Stimulated activated naive CD8-positive, alpha-beta T cell treated with anti-CD3 and anti-CD28 coated beads, Interleukin-15, amount 100 ng/mL, for 72 hours (primary cell): Measurements from ENCODE around the gene GGTLC2.
"Not testable (repeated sequence)": the region's sequence is repeated elsewhere in the genome, so short reads cannot be mapped to it uniquely, and the experiment has no call there.

Source experiments
- ATAC-seq: fragments of 150-1000 bp; cut with Tn5 transposase; 2 replicates; pipeline ENCODE4 v1.10.0; 2021; ENCODE audit warnings: mild to moderate bottlenecking, moderate library complexity
- DNase-seq, 2 donors: peaks; one replicate each; pipeline ENCODE4 v3.0.0; 2021 to 2022
- H3K27ac Mint-ChIP-seq, 2 donors: one replicate each; pipeline ENCODE4 v1.8.0; 2022; ENCODE audit warnings: mild to moderate bottlenecking in 2 of 2, mixed read lengths in 2 of 2, moderate library complexity in 2 of 2
- H3K27me3 Mint-ChIP-seq: one replicate; pipeline ENCODE4 v1.8.0; 2022; ENCODE audit warnings: mixed read lengths
- H3K4me1 Mint-ChIP-seq: one replicate; pipeline ENCODE4 v1.8.0; 2022; ENCODE audit warnings: mild to moderate bottlenecking, mixed read lengths
- H3K4me3 Mint-ChIP-seq, 2 donors: one replicate each; pipeline ENCODE4 v1.8.0; 2022; ENCODE audit warnings: mild to moderate bottlenecking in 2 of 2, mixed read lengths in 2 of 2, moderate library complexity in 1 of 2
- H3K9me3 Mint-ChIP-seq, 2 donors: one replicate each; pipeline ENCODE4 v1.8.0; 2022; ENCODE audit warnings: mixed read lengths in 2 of 2

Gene GGTLC2

GRCh38 chr22:22652102-22652501 lies 7.7 kb downstream of the GGTLC2 start:
- not testable (repeated sequence) for ATAC-seq, H3K4me3 Mint-ChIP-seq, H3K27me3 Mint-ChIP-seq, H3K9me3 Mint-ChIP-seq, DNase-seq
- Mint-ChIP-seq H3K27ac (peak overlapping the region in 1 of 2 donors; percentile 15), H3K4me1 (peaks cover 17% of the 10 kb centered on the region)

- H3K4me1 Mint-ChIP-seq: peaks cover 17% of the 10 kb centered on the region
- not testable (repeated sequence) for H3K9me3 Mint-ChIP-seq, H3K4me3 Mint-ChIP-seq, H3K27ac Mint-ChIP-seq, DNase-seq, H3K27me3 Mint-ChIP-seq, ATAC-seq
Measured at GRCh38 chr22:22652573-22652972, 8.2 kb downstream of the GGTLC2 start.

GRCh38 chr22:22653677-22654381 lies 9.4 kb downstream of the GGTLC2 start:
- not testable (repeated sequence) for H3K9me3 Mint-ChIP-seq, H3K4me3 Mint-ChIP-seq, DNase-seq, ATAC-seq, H3K27ac Mint-ChIP-seq, H3K27me3 Mint-ChIP-seq
- peaks cover 17% of the 10 kb centered on the region for H3K4me1 Mint-ChIP-seq

GRCh38 chr22:22655452-22656290 lies 11.3 kb downstream of the GGTLC2 start:
- Mint-ChIP-seq H3K4me3 (no peak overlapping the region), H3K9me3 (no peaks in the 10 kb centered on the region), H3K27me3 (no peaks in the 10 kb centered on the region), H3K27ac (no peak overlapping the region), H3K4me1 (peaks cover 17% of the 10 kb centered on the region)
- DNase-seq (no peak), ATAC-seq (no peak)

- Mint-ChIP-seq H3K9me3 (no peaks in the 10 kb centered on the region), H3K4me3 (no peak overlapping the region), H3K4me1 (peaks cover 17% of the 10 kb centered on the region), H3K27me3 (no peaks in the 10 kb centered on the region), H3K27ac (no peak overlapping the region)
- ATAC-seq: no peak
- no peak for DNase-seq
Measured at GRCh38 chr22:22657712-22658111, 13.3 kb downstream of the GGTLC2 start.

- no peak overlapping the region for H3K27ac Mint-ChIP-seq
- H3K4me1 Mint-ChIP-seq: no peaks in the 10 kb centered on the region
- H3K27me3 Mint-ChIP-seq: no peaks in the 10 kb centered on the region
Measured at GRCh38 chr22:22661275-22661674, 16.9 kb downstream of the GGTLC2 start.

GRCh38 chr22:22662095-22662494 lies 17.7 kb downstream of the GGTLC2 start:
- no peaks in the 10 kb centered on the region for H3K9me3 Mint-ChIP-seq
- DNase-seq (no peak), ATAC-seq (no peak)
- H3K27ac Mint-ChIP-seq: no peak overlapping the region
- no peak overlapping the region for H3K4me3 Mint-ChIP-seq
- H3K27me3 Mint-ChIP-seq: no peaks in the 10 kb centered on the region
- no peaks in the 10 kb centered on the region for H3K4me1 Mint-ChIP-seq

More at GRCh38 chr22:22661275-22661674, 16.9 kb downstream of the GGTLC2 start:
- no peak for ATAC-seq
- Mint-ChIP-seq H3K4me3 (no peak overlapping the region), H3K9me3 (no peaks in the 10 kb centered on the region)
- no peak for DNase-seq

GRCh38 chr22:22663861-22664800 lies 19.7 kb downstream of the GGTLC2 start:
- H3K4me1 Mint-ChIP-seq: no peaks in the 10 kb centered on the region
- ATAC-seq (no peak), DNase-seq (no peak)
- no peaks in the 10 kb centered on the region for H3K27me3 Mint-ChIP-seq
- no peak overlapping the region for H3K4me3 Mint-ChIP-seq
- peak overlapping the region; percentile 46 to 48 for H3K27ac Mint-ChIP-seq
- no peaks in the 10 kb centered on the region for H3K9me3 Mint-ChIP-seq

- H3K4me3 Mint-ChIP-seq: no peak overlapping the region
- no peaks in the 10 kb centered on the region for H3K4me1 Mint-ChIP-seq
- no peaks in the 10 kb centered on the region for H3K9me3 Mint-ChIP-seq
- no peaks in the 10 kb centered on the region for H3K27me3 Mint-ChIP-seq
- DNase-seq (peak in 1 of 2 donors; percentile 14), ATAC-seq (peak; percentile 37)
- H3K27ac Mint-ChIP-seq: peak overlapping the region in 1 of 2 donors; percentile 54
Measured at GRCh38 chr22:22666307-22667091, 22.1 kb downstream of the GGTLC2 start.

GRCh38 chr22:22667966-22668880 lies 23.8 kb downstream of the GGTLC2 start:
- H3K4me1 Mint-ChIP-seq: no peaks in the 10 kb centered on the region
- ATAC-seq (no peak), DNase-seq (no peak)
- no peak overlapping the region for H3K4me3 Mint-ChIP-seq
- no peaks in the 10 kb centered on the region for H3K27me3 Mint-ChIP-seq
- H3K27ac Mint-ChIP-seq: peak overlapping the region in 1 of 2 donors; percentile 48
- H3K9me3 Mint-ChIP-seq: no peaks in the 10 kb centered on the region

GRCh38 chr22:22669093-22669492 lies 24.7 kb downstream of the GGTLC2 start:
- Mint-ChIP-seq H3K4me1 (no peaks in the 10 kb centered on the region), H3K27ac (no peak overlapping the region), H3K9me3 (no peaks in the 10 kb centered on the region), H3K27me3 (no peaks in the 10 kb centered on the region), H3K4me3 (no peak overlapping the region)
- DNase-seq (no peak), ATAC-seq (no peak)

GRCh38 chr22:22670076-22670795 lies 25.8 kb downstream of the GGTLC2 start:
- Mint-ChIP-seq H3K4me1 (no peaks in the 10 kb centered on the region), H3K27me3 (no peaks in the 10 kb centered on the region), H3K9me3 (no peaks in the 10 kb centered on the region), H3K4me3 (no peak overlapping the region), H3K27ac (peak overlapping the region in 1 of 2 donors; percentile 30)
- ATAC-seq: no peak
- no peak for DNase-seq

GRCh38 chr22:22671506-22671905 lies 27.1 kb downstream of the GGTLC2 start:
- ATAC-seq (no peak), DNase-seq (no peak)
- Mint-ChIP-seq H3K27me3 (no peaks in the 10 kb centered on the region), H3K4me1 (no peaks in the 10 kb centered on the region), H3K4me3 (no peak overlapping the region), H3K9me3 (no peaks in the 10 kb centered on the region), H3K27ac (no peak overlapping the region)
